ENCODE results near the gene PIH1D1. TPM values are rescaled to one million over a fixed set of nuclear protein-coding genes. Genes with fewer than 3 reads are reported as not detected.

The PIH1D1 gene
- total RNA-seq, 1 donor from 2014 or later: 78.8 TPM

GRCh38 chr19:49443366-49444099 is 8.1 kb downstream of the PIH1D1 start:
- Mint-ChIP-seq H3K27me3 (ENCODE audit: unreplicated experiment) (peaks cover 41% of the 10 kb centered on the region), H3K4me3 (ENCODE audit: unreplicated experiment) (peak overlapping the region; percentile 82), H3K36me3 (ENCODE audit: low read depth, unreplicated experiment) (peaks cover 21% of the 10 kb centered on the region), H3K4me1 (ENCODE audit: unreplicated experiment) (peaks cover 15% of the 10 kb centered on the region), H3K9me3 (ENCODE audit: unreplicated experiment) (no peaks in the 10 kb centered on the region), H3K27ac (ENCODE audit: unreplicated experiment) (peak overlapping the region; percentile 42)
- peak; percentile 94 for DNase-seq (ENCODE audit: low spot score)
- peak; percentile 85 for TF ChIP-seq CTCF (IDR thresholded peaks at IDR 0.05; ENCODE audit: unreplicated experiment)

- Mint-ChIP-seq H3K27me3 (ENCODE audit: unreplicated experiment) (peaks cover 43% of the 10 kb centered on the region), H3K4me1 (ENCODE audit: unreplicated experiment) (peaks cover 14% of the 10 kb centered on the region), H3K9me3 (ENCODE audit: unreplicated experiment) (no peaks in the 10 kb centered on the region), H3K27ac (ENCODE audit: unreplicated experiment) (no peak overlapping the region), H3K4me3 (ENCODE audit: unreplicated experiment) (peak overlapping the region; percentile 82), H3K36me3 (ENCODE audit: low read depth, unreplicated experiment) (peaks cover 16% of the 10 kb centered on the region)
- TF ChIP-seq CTCF (IDR thresholded peaks at IDR 0.05; ENCODE audit: unreplicated experiment): no peak
- peak; percentile 99 for DNase-seq (ENCODE audit: low spot score)
Measured at GRCh38 chr19:49442771-49443365, 8.7 kb downstream of the PIH1D1 start.

GRCh38 chr19:49442354-49442753 is 9.3 kb downstream of the PIH1D1 start:
- peak overlapping the region; percentile 82 for H3K4me3 Mint-ChIP-seq (ENCODE audit: unreplicated experiment)
- H3K4me1 Mint-ChIP-seq (ENCODE audit: unreplicated experiment): peaks cover 14% of the 10 kb centered on the region
- H3K27ac Mint-ChIP-seq (ENCODE audit: unreplicated experiment): no peak overlapping the region

GRCh38 chr19:49441960-49442350 is 9.7 kb downstream of the PIH1D1 start:
- peaks cover 14% of the 10 kb centered on the region for H3K4me1 Mint-ChIP-seq (ENCODE audit: unreplicated experiment)
- no peak overlapping the region for H3K27ac Mint-ChIP-seq (ENCODE audit: unreplicated experiment)
- peaks cover 16% of the 10 kb centered on the region for H3K36me3 Mint-ChIP-seq (ENCODE audit: low read depth, unreplicated experiment)
- H3K9me3 Mint-ChIP-seq (ENCODE audit: unreplicated experiment): no peaks in the 10 kb centered on the region
- peak overlapping the region; percentile 82 for H3K4me3 Mint-ChIP-seq (ENCODE audit: unreplicated experiment)
- no peak for DNase-seq (ENCODE audit: low spot score)
- H3K27me3 Mint-ChIP-seq (ENCODE audit: unreplicated experiment): peaks cover 49% of the 10 kb centered on the region
- TF ChIP-seq CTCF (IDR thresholded peaks at IDR 0.05; ENCODE audit: unreplicated experiment): no peak

More at GRCh38 chr19:49442354-49442753, 9.3 kb downstream of the PIH1D1 start:
- H3K9me3 Mint-ChIP-seq (ENCODE audit: unreplicated experiment): no peaks in the 10 kb centered on the region
- peaks cover 16% of the 10 kb centered on the region for H3K36me3 Mint-ChIP-seq (ENCODE audit: low read depth, unreplicated experiment)
- TF ChIP-seq CTCF (IDR thresholded peaks at IDR 0.05; ENCODE audit: unreplicated experiment): no peak
- DNase-seq (ENCODE audit: low spot score): no peak
- H3K27me3 Mint-ChIP-seq (ENCODE audit: unreplicated experiment): peaks cover 48% of the 10 kb centered on the region
